Kidney tubule cell (primary cell): ENCODE results near the gene APOM.

Experiments used
- DNase-seq: peaks from one replicate; pipeline ENCODE4 v3.0.0-alpha.2; 2018; ENCODE audit warnings: low spot score

Gene APOM

GRCh38 chr6:31658983-31659648 lies 3.4 kb downstream of the APOM start:
- DNase-seq, result no peak

GRCh38 chr6:31659649-31660380 lies 4.1 kb downstream of the APOM start:
- peak; percentile 54 for DNase-seq

GRCh38 chr6:31660381-31661261 lies 4.9 kb downstream of the APOM start, which contains the start of gene C6orf47:
C6orf47 (minus strand) TSS chr6:31660778; CDS start chr6:31659947, 831 bp downstream.
- DNase-seq, result peak; percentile 84

- peak; percentile 39 for DNase-seq
Measured at GRCh38 chr6:31661262-31662123, 5.8 kb downstream of the APOM start.

GRCh38 chr6:31662124-31662723 lies 6.5 kb downstream of the APOM start:
- no peak for DNase-seq

GRCh38 chr6:31663126-31663960 lies 7.6 kb downstream of the APOM start:
- no peak for DNase-seq

- peak; percentile 82 for DNase-seq
Measured at GRCh38 chr6:31663961-31664789, 8.5 kb downstream of the APOM start.

- DNase-seq, result peak; percentile 91
Measured at GRCh38 chr6:31664790-31665500, 9.3 kb downstream of the APOM start, which contains the start of gene GPANK1. GPANK1 (minus strand) TSS chr6:31664997; CDS start chr6:31664478, 519 bp downstream.

- DNase-seq, result peak; percentile 98
Measured at GRCh38 chr6:31665501-31666336, 10.0 kb downstream of the APOM start, which contains the start of gene CSNK2B. CSNK2B (plus strand) TSS chr6:31666080; CDS start chr6:31666832, 752 bp downstream.

- no peak for DNase-seq
Measured at GRCh38 chr6:31666337-31666965, 10.8 kb downstream of the APOM start.

- DNase-seq, result no peak
Measured at GRCh38 chr6:31669676-31670075, 14.0 kb downstream of the APOM start, which contains the start of gene LY6G5B. LY6G5B (plus strand) TSS chr6:31669976; CDS start chr6:31670951, 975 bp downstream.

GRCh38 chr6:31676322-31676903 lies 20.7 kb downstream of the APOM start:
- no peak for DNase-seq

GRCh38 chr6:31676904-31677303 lies 21.2 kb downstream of the APOM start:
- DNase-seq, result no peak

GRCh38 chr6:31677955-31678354 lies 22.3 kb downstream of the APOM start:
- DNase-seq, result no peak

- peak; percentile 91 for DNase-seq
Measured at GRCh38 chr6:31680226-31681134, 24.8 kb downstream of the APOM start, which contains the start of gene LY6G5C. LY6G5C (minus strand) TSS chr6:31681067; CDS start chr6:31680373, 694 bp downstream.
